NCI-H748 treated with DMSO at 0.1 percent for 48 hours (cell line): Measurements from ENCODE around the gene AHNAK2.

Experiments used
- DNase-seq: peaks from one replicate; lab custom pipeline; 2025; lab: John Stamatoyannopoulos, UW

AHNAK2 gene

GRCh38 chr14:104939666-104940410, 38.3 kb downstream of the AHNAK2 start:
- no peak for DNase-seq

- DNase-seq, result no peak
These were observed 39.2 kb downstream of the AHNAK2 start for GRCh38 chr14:104938960-104939359.

GRCh38 chr14:104938436-104938835, 39.7 kb downstream of the AHNAK2 start:
- DNase-seq, result no peak

- no peak for DNase-seq
These were observed 40.3 kb downstream of the AHNAK2 start for GRCh38 chr14:104937694-104938365.

GRCh38 chr14:104937161-104937560, 41.0 kb downstream of the AHNAK2 start:
- DNase-seq, result no peak

GRCh38 chr14:104936361-104937155, 41.6 kb downstream of the AHNAK2 start:
- DNase-seq, result no peak

- DNase-seq, result no peak
These were observed 42.2 kb downstream of the AHNAK2 start for GRCh38 chr14:104935955-104936354.

- DNase-seq, result no peak
These were observed 43.0 kb downstream of the AHNAK2 start for GRCh38 chr14:104935026-104935650.

- no peak for DNase-seq
These were observed 44.1 kb downstream of the AHNAK2 start for GRCh38 chr14:104933746-104934733.

- peak; percentile 71 for DNase-seq
These were observed 45.2 kb downstream of the AHNAK2 start for GRCh38 chr14:104932676-104933631.

DNA sequence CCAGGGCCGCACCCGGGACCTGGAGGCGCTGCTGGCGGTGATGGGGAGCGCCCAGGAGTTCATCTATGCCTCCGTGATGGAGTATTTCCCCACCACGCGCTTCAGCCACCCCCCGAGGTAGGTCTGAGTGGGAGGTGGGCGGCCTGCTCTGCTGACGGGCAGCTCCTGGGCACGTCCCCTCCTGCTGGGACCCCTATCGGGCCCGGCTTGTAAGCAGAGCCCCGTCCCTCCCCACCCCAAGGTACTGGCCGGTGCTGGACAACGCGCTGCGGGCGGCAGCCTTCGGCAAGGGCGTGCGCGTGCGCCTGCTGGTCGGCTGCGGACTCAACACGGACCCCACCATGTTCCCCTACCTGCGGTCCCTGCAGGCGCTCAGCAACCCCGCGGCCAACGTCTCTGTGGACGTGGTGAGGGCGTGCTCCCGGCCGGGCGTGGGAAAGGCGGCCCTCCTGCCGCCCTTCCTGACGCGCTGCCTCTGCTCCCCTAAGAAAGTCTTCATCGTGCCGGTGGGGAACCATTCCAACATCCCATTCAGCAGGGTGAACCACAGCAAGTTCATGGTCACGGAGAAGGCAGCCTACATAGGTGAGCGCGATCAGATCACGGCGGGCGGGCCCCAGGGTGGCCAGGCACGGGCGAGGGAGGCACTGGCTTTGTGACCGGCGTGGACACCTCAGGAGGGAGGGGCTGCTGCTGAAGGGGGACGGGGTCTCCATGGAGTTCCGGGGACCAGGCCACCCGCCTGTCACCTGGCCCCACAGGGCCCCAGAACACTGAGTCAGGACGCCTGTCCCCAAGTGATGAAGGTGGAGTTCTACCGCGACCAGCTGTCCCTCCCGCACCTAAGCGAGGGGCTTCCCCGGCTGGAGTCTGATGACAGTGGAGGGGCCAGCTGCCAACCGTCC, 46.2 kb downstream of the AHNAK2 start:
- DNase-seq, result no peak

GRCh38 chr14:104931304-104931770, 46.8 kb downstream of the AHNAK2 start:
- DNase-seq, result no peak

- no peak for DNase-seq
These were observed 47.5 kb downstream of the AHNAK2 start for GRCh38 chr14:104930526-104931303.

DNA sequence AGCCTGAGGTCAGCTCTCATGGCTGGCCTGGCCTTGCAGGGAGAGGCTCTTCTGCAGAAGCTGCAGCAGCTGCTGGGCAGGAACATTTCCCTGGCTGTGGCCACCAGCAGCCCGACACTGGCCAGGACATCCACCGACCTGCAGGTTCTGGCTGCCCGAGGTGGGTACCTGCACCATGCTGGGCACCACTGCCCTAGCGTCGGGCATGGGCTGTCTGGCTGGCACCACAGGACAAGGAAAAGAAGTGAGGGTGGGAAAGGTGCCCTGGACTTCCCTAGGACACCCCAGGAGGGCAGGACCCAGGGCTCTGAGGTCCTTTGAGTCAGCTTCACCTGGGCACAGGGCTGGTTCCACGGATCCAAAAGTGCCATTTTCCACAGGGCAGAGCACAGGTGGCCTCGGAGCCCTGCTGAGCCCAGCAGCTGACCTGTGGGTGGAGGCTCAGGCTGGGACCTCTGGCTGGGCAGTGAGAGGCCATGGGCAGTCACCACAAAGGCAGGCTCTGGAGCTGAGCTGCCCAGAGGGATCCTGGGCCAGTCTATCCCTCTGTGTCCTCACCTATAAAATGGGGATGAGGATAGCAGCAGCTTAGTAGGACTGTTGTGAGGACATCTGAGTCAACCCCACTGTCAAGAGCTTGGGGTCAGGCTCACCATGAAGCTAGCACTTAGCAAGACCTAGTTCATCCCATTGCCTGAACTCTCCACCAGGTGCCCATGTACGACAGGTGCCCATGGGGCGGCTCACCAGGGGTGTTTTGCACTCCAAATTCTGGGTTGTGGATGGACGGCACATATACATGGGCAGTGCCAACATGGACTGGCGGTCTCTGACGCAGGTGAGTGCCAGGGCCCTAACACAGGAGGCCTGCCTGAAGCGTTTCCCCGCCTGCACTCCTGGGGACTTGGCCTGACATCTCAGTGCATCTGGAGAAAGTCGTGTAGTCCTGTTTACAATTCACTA, 48.6 kb downstream of the AHNAK2 start:
- DNase-seq, result no peak

DNA sequence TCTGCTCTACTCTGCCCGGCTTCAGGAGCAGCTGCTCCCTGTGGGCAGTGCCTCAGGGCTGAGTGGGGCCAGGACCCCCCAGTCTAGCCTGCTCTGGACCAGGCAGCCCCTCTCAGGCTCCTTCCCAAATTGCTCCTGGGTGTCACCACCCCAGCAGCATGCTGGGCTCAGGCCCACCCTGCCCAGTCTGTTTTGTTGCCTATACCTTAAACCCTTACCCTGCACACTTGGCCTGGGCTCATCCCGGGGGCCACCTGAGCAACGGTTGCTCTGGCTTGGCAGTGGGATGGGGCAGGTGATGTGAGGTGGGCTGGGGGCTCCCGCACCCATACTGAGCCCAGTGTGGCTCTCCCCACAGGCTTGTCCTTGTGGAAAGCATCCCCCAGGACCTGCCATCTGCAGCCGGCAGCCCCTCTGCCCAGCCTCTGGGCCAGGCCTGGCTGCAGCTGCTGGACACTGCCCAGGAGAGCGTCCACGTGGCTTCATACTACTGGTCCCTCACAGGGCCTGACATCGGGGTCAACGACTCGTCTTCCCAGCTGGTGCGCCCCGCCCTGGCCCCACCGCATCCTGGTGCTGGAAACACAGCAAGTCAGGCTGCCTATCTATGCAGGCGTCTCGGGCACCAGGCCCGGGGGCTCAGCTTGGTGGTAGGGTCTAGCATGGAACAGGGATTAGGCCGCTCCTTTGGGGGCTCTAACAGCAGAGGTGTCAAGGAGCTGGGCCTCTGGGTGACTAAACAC, 49.6 kb downstream of the AHNAK2 start:
- DNase-seq, result no peak

DNA sequence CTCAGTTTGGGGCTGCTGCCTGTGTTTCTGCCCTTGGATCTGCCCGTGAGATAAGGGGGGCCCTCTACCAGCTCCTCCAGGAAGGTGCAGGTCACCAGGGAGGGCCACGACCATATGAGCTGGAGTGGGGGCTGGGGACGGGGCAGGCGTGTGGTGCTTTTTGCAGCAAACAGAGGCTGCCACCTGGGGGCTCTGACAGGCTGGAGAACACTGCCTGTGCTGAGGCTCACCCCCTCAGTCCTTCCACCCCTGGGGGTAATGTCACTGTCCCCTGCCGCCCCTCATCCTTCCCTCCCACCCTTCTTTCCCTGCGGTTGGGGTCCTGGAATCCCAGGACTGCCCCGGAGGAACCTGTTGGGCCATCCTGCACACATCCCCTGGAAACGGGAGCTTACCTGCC, 50.3 kb downstream of the AHNAK2 start:
- DNase-seq, result no peak
